Esophagus (tissue), 2 donors: ENCODE data around the gene DDO. TPM values are rescaled to one million over a fixed set of nuclear protein-coding genes. Genes with fewer than 3 reads are reported as not detected.

Experiments
- H3K27ac ChIP-seq, 2 donors: one replicate each; pipeline ENCODE4 v1.5.1; 2013; ENCODE audit warnings: low read depth in 2 of 2, mild to moderate bottlenecking in 2 of 2, inconsistent platforms in 1 of 2, low read length in 1 of 2, moderate library complexity in 1 of 2
- H3K27me3 ChIP-seq, 2 donors: one replicate each; pipeline ENCODE4 v1.6.1; 2013; ENCODE audit warnings: low read length in 2 of 2, control low read depth in 1 of 2, mild to moderate bottlenecking in 1 of 2; ENCODE audit not compliant: insufficient read depth in 2 of 2, control insufficient read depth in 1 of 2
- H3K36me3 ChIP-seq, 2 donors: one replicate each; pipeline ENCODE4 v1.6.1; 2013; ENCODE audit warnings: low read length in 1 of 2; ENCODE audit not compliant: control insufficient read depth in 2 of 2, insufficient read depth in 2 of 2
- H3K4me1 ChIP-seq, 2 donors: one replicate each; pipeline ENCODE4 v1.6.1; 2013; ENCODE audit warnings: low read length in 1 of 2; ENCODE audit not compliant: control insufficient read depth in 2 of 2, insufficient read depth in 2 of 2
- H3K4me3 ChIP-seq, 2 donors: one replicate each; pipeline ENCODE4 v1.5.1; 2013; ENCODE audit warnings: low read length in 2 of 2, mild to moderate bottlenecking in 2 of 2, low read depth in 1 of 2, moderate library complexity in 1 of 2
- H3K9me3 ChIP-seq, 2 donors: one replicate each; pipeline ENCODE4 v1.6.1; 2013; ENCODE audit warnings: mild to moderate bottlenecking in 2 of 2, low read depth in 1 of 2, low read length in 1 of 2, moderate library complexity in 1 of 2; ENCODE audit not compliant: control insufficient read depth in 2 of 2, insufficient read depth in 1 of 2
- WGBS, 2 donors: extraction: QIAGEN DNeasy Blood & Tissue Kit; methylation state at CpG; one replicate each; pipeline ENCODE4 v1.1.7; 2013; 5-methylcytosine and 5-hydroxymethylcytosine counted together
- polyA plus RNA-seq, 2 donors: library from polyadenylated mRNA; stranded (reverse); fragments of 200-250 nt; gene quantifications; one replicate each; pipeline ENCODE4 v1.2.3, GENCODE V29; 2013
- donor health status: healthy with polysubstance abuse.
- donor health status: Bipolar disorder and iron deficiency.

DDO gene
- polyA plus RNA-seq, 2 donors, result 0.28 to 0.34 TPM

GRCh38 chr6:110447761-110448160 is 32.4 kb upstream of the DDO start:
- Histone ChIP-seq H3K4me1 (no peaks in the 10 kb centered on the region), H3K9me3 (no peaks in the 10 kb centered on the region), H3K4me3 (no peak overlapping the region), H3K27ac (no peak overlapping the region), H3K36me3 (no peaks in the 10 kb centered on the region), H3K27me3 (no peaks in the 10 kb centered on the region)
- 94 to 95% methylated on average over 3 of the region's 3 CpGs for WGBS, 2 donors

DNA sequence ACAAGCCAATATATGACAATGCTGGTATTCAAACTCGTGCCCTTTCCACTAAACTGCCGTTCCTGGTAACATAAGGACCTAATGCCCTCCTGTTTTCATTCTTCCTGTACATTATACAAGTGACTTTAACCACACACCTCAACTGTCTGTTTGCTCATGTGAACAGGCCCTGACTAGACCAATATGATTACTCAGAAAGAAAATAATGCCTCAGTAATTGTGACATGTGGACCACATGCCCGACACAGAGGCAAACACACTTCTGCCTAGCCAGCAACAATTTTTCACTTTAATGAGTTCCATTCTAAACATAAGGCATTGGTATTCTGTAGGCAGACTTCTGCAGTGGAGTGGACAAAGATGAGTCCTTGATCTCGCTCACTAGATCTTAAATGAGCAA is 31.0 kb upstream of the DDO start:
- no peak overlapping the region for H3K4me3 ChIP-seq
- H3K36me3 ChIP-seq, result no peaks in the 10 kb centered on the region
- H3K27me3 ChIP-seq, result no peaks in the 10 kb centered on the region
- no peaks in the 10 kb centered on the region for H3K4me1 ChIP-seq
- 52 to 64% methylated on average over 4 of the region's 4 CpGs for WGBS, 2 donors
- H3K9me3 ChIP-seq, result no peaks in the 10 kb centered on the region
- H3K27ac ChIP-seq, result no peak overlapping the region

- H3K9me3 ChIP-seq, result no peaks in the 10 kb centered on the region
- H3K4me1 ChIP-seq, result no peaks in the 10 kb centered on the region
- H3K4me3 ChIP-seq, result no peak overlapping the region
- H3K36me3 ChIP-seq, result no peaks in the 10 kb centered on the region
- H3K27ac ChIP-seq, result no peak overlapping the region
- 79 to 86% methylated on average over 4 of the region's 4 CpGs for WGBS, 2 donors
- H3K27me3 ChIP-seq, result no peaks in the 10 kb centered on the region
These were observed 24.7 kb upstream of the DDO start for GRCh38 chr6:110440026-110440425.

- Histone ChIP-seq H3K27me3 (no peaks in the 10 kb centered on the region), H3K9me3 (no peaks in the 10 kb centered on the region), H3K4me3 (no peak overlapping the region), H3K4me1 (no peaks in the 10 kb centered on the region), H3K36me3 (no peaks in the 10 kb centered on the region), H3K27ac (no peak overlapping the region)
- 61% methylated on average over 5 of the region's 5 CpGs for WGBS, 2 donors
These were observed 24.0 kb upstream of the DDO start for GRCh38 chr6:110439356-110439755.

GRCh38 chr6:110434961-110435602 is 19.7 kb upstream of the DDO start:
- Histone ChIP-seq H3K9me3 (no peaks in the 10 kb centered on the region), H3K36me3 (no peaks in the 10 kb centered on the region), H3K27me3 (no peaks in the 10 kb centered on the region), H3K4me3 (no peak overlapping the region), H3K27ac (no peak overlapping the region), H3K4me1 (no peaks in the 10 kb centered on the region)
- 86 to 89% methylated on average over 7 of the region's 7 CpGs for WGBS, 2 donors

- 72 to 82% methylated on average over 3 of the region's 3 CpGs for WGBS, 2 donors
- no peak overlapping the region for H3K4me3 ChIP-seq
These were observed 17.0 kb upstream of the DDO start for GRCh38 chr6:110432285-110432900.

GRCh38 chr6:110430741-110431140 is 15.4 kb upstream of the DDO start:
- Histone ChIP-seq H3K9me3 (no peaks in the 10 kb centered on the region), H3K4me3 (no peak overlapping the region), H3K27me3 (no peaks in the 10 kb centered on the region), H3K27ac (no peak overlapping the region), H3K36me3 (no peaks in the 10 kb centered on the region), H3K4me1 (no peaks in the 10 kb centered on the region)
- WGBS, 2 donors, result 85 to 86% methylated on average over 4 of the region's 4 CpGs

More at GRCh38 chr6:110432285-110432900, 17.0 kb upstream of the DDO start:
- no peaks in the 10 kb centered on the region for H3K4me1 ChIP-seq
- H3K9me3 ChIP-seq, result no peaks in the 10 kb centered on the region
- no peaks in the 10 kb centered on the region for H3K27me3 ChIP-seq
- H3K36me3 ChIP-seq, result no peaks in the 10 kb centered on the region
- H3K27ac ChIP-seq, result no peak overlapping the region

DNA sequence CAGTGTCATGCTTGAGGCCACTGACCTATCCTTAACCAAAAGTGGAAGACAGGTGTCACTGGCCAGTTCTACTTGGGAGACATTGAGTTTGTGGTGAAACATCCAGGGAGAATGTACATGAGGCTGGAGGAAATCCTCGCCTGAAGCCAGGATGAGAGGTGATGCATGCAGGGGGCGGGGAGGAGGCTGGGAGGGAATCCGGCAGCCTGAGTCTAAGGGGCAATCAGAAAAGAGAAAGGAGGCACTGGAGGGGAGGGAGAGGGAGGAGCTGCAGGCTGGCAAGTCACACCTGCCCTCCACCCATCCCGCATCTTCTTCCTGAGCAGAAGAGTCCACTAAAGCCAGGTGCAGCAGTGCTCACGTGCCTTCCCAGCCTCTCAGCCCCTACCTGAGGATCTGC is 14.9 kb upstream of the DDO start:
- Histone ChIP-seq H3K27me3 (no peaks in the 10 kb centered on the region), H3K9me3 (no peaks in the 10 kb centered on the region), H3K4me3 (no peak overlapping the region), H3K36me3 (no peaks in the 10 kb centered on the region), H3K27ac (no peak overlapping the region), H3K4me1 (no peaks in the 10 kb centered on the region)
- WGBS, 2 donors, result 43 to 46% methylated on average over 5 of the region's 5 CpGs

- no peaks in the 10 kb centered on the region for H3K4me1 ChIP-seq
These were observed 12.8 kb upstream of the DDO start for GRCh38 chr6:110428153-110428552.

DNA sequence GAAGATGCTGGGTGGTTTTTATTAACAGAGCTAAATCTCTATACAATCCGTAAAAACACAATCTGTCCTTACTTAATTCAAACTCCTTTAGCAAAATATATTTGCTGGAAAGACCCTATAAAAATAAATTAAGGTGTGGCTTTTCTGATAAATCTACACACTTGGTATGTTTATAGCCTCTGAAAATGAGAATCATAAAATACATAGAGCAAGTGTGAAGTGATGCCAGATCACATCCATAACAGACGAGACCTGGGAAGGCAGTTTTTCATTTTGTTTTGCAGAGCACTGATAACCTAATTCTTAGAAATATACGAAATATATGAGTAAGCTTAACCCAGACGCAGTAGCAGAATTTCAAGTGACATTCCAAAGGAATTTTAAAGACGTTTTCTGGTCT is 10.4 kb upstream of the DDO start:
- H3K27me3 ChIP-seq, result no peaks in the 10 kb centered on the region
- H3K27ac ChIP-seq, result no peak overlapping the region
- H3K9me3 ChIP-seq, result no peaks in the 10 kb centered on the region
- H3K36me3 ChIP-seq, result no peaks in the 10 kb centered on the region
- H3K4me1 ChIP-seq, result no peaks in the 10 kb centered on the region
- no peak overlapping the region for H3K4me3 ChIP-seq
- WGBS, 2 donors, result 40 to 51% methylated on average over 5 of the region's 5 CpGs

More at GRCh38 chr6:110428153-110428552, 12.8 kb upstream of the DDO start:
- Histone ChIP-seq H3K36me3 (no peaks in the 10 kb centered on the region), H3K4me3 (no peak overlapping the region), H3K27ac (no peak overlapping the region), H3K9me3 (no peaks in the 10 kb centered on the region), H3K27me3 (no peaks in the 10 kb centered on the region)
- 96 to 100% methylated on average over 2 of the region's 2 CpGs for WGBS, 2 donors
